Neuron (in vitro differentiated cells): ENCODE data around the gene ZC3H18.

Experiments
- H2AFZ ChIP-seq: one replicate; pipeline ENCODE4 v1.6.1; 2013; ENCODE audit warnings: low read depth, mild to moderate bottlenecking, inconsistent platforms, low read length, moderate library complexity
- H3K27me3 ChIP-seq: one replicate; pipeline ENCODE4 v1.6.1; 2013; ENCODE audit warnings: low read length; ENCODE audit not compliant: insufficient read depth
- H3K36me3 ChIP-seq: one replicate; pipeline ENCODE4 v1.6.1; 2013; ENCODE audit warnings: low read length; ENCODE audit not compliant: insufficient read depth
- H3K4me1 ChIP-seq: one replicate; pipeline ENCODE4 v1.6.1; 2013; ENCODE audit warnings: low read length; ENCODE audit not compliant: insufficient read depth
- H3K4me3 ChIP-seq: 2 replicates; pipeline ENCODE4 v1.5.1; 2013; ENCODE audit warnings: mild to moderate bottlenecking, low read length, moderate library complexity
- H3K9me3 ChIP-seq: one replicate; pipeline ENCODE4 v1.6.1; 2013; ENCODE audit warnings: low read length

Gene ZC3H18

DNA sequence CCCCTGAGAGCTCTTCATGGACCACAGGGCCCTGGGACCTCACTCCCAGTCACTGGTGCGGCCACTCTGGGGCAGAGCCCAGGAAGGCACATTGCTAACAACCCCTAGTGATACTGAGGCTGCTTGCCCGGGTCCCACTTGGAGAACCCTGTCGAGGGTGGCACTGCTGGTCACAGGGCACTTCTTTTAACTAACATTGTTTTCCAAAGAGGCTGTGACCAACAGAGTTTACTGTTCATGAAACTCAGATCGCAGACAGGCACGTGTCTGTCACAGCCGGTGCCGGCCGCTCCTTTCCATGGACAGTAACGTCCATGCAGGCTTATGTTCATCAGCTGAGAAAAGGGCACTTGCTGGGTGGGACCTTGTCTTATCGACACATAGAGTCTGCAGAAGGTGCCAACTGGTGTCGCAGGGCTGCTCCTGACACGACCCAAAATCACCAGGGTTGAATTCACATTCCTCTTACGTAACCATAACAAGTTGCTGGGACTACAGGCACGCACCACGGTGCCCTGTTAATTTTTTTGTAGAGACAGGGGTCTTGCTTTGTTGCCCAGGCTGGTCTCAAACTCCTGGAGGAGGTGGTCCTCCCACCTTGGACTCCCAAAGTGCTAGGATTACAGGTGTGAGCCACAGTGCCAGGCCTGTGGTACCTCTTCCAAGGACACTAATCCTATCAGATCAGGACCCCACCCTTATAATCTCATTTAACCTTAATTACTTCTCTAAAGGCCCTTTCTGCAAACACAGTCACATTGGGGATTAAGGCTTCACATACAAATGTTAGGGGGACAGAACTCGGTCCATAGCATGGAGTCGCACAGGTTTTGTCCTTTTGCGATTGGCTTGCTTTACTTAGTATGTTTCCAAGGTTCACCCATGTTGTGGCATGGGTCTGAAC, 1.2 kb upstream of the ZC3H18 start:
- peak overlapping the region; percentile 83 for H2AFZ ChIP-seq
- peak overlapping the region; percentile 72 for H3K4me3 ChIP-seq
- no peaks in the 10 kb centered on the region for H3K27me3 ChIP-seq
- peaks cover 20% of the 10 kb centered on the region for H3K36me3 ChIP-seq
- peaks cover 29% of the 10 kb centered on the region for H3K4me1 ChIP-seq
- no peaks in the 10 kb centered on the region for H3K9me3 ChIP-seq

DNA sequence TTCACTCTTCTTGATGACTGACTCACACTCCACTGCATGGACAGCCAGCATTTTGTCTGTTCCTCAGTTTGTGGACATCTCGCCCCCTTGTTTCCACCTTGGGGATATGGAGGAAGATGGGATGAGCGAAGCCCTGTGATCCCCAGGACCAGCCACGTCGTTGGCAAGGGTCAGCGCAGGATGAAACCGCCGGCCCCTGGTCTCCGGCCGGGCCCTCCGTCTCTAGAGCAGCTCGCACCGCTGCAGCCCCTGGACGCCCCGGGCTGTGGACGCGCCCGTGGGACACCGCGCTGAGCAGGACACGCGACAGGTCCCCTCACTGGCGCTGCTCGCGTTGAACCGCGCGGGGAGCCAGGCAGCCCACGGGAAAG, 604 bp upstream of the ZC3H18 start:
- no peaks in the 10 kb centered on the region for H3K9me3 ChIP-seq
- peak overlapping the region; percentile 83 for H2AFZ ChIP-seq
- no peaks in the 10 kb centered on the region for H3K27me3 ChIP-seq
- peaks cover 29% of the 10 kb centered on the region for H3K4me1 ChIP-seq
- peak overlapping the region; percentile 72 for H3K4me3 ChIP-seq
- H3K36me3 ChIP-seq = peaks cover 24% of the 10 kb centered on the region

- Histone ChIP-seq H2AFZ (no peak overlapping the region), H3K27me3 (no peaks in the 10 kb centered on the region), H3K4me1 (peaks cover 28% of the 10 kb centered on the region), H3K9me3 (no peaks in the 10 kb centered on the region), H3K4me3 (peak overlapping the region; percentile 95), H3K36me3 (peaks cover 29% of the 10 kb centered on the region)
Measured at GRCh38 chr16:88570691-88571092, 489 bp downstream of the ZC3H18 start.

DNA sequence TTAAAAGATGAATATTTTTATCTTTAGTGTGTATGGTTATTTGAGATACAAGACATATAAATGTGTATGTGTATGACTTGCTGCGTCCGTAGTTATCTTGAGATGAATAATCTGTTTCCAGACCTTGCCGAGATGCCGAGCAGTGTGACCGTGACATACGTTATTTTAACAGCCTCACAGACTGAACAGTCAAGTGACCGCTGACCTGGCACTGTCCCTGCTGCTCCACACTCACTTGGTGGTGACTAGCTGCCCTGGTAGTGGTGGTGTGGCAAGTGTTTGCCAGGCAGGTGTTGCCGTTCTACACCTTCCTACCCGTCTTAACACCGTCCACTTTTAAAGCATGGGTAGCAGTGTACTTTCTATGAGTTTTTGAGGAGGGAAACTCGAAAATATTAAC, 5.0 kb downstream of the ZC3H18 start:
- H3K36me3 ChIP-seq = peaks cover 69% of the 10 kb centered on the region

GRCh38 chr16:88576307-88576706, 6.1 kb downstream of the ZC3H18 start:
- no peak overlapping the region for H3K4me3 ChIP-seq
- no peaks in the 10 kb centered on the region for H3K9me3 ChIP-seq
- no peak overlapping the region for H2AFZ ChIP-seq
- no peaks in the 10 kb centered on the region for H3K27me3 ChIP-seq
- peaks cover 8% of the 10 kb centered on the region for H3K4me1 ChIP-seq
- peaks cover 78% of the 10 kb centered on the region for H3K36me3 ChIP-seq

More for the DNA sequence above, 5.0 kb downstream of the ZC3H18 start:
- H2AFZ ChIP-seq = no peak overlapping the region
- no peak overlapping the region for H3K4me3 ChIP-seq
- no peaks in the 10 kb centered on the region for H3K9me3 ChIP-seq
- peaks cover 14% of the 10 kb centered on the region for H3K4me1 ChIP-seq
- H3K27me3 ChIP-seq = no peaks in the 10 kb centered on the region

DNA sequence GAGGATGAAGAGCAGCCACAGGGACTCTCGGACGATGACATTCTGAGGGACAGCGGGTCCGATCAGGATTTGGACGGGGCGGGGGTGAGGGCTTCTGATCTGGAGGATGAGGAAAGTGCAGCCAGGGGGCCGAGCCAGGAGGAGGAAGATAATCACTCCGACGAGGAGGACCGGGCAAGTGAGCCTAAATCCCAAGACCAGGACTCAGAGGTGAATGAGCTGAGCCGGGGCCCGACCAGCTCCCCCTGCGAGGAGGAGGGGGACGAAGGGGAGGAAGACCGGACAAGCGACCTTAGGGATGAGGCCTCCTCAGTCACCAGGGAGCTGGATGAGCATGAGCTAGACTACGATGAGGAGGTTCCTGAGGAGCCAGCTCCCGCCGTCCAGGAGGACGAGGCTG, 7.0 kb downstream of the ZC3H18 start:
- H3K4me3 ChIP-seq = no peak overlapping the region
- H3K27me3 ChIP-seq = no peaks in the 10 kb centered on the region
- H3K9me3 ChIP-seq = no peaks in the 10 kb centered on the region
- H3K4me1 ChIP-seq = no peaks in the 10 kb centered on the region
- peaks cover 77% of the 10 kb centered on the region for H3K36me3 ChIP-seq
- H2AFZ ChIP-seq = no peak overlapping the region

- no peak overlapping the region for H3K4me3 ChIP-seq
- no peaks in the 10 kb centered on the region for H3K9me3 ChIP-seq
- no peaks in the 10 kb centered on the region for H3K27me3 ChIP-seq
- peaks cover 76% of the 10 kb centered on the region for H3K36me3 ChIP-seq
- H2AFZ ChIP-seq = no peak overlapping the region
- no peaks in the 10 kb centered on the region for H3K4me1 ChIP-seq
Measured at GRCh38 chr16:88578446-88579313, 8.5 kb downstream of the ZC3H18 start.

- no peaks in the 10 kb centered on the region for H3K27me3 ChIP-seq
- H3K4me3 ChIP-seq = no peak overlapping the region
- H3K36me3 ChIP-seq = peaks cover 75% of the 10 kb centered on the region
- no peaks in the 10 kb centered on the region for H3K9me3 ChIP-seq
- H2AFZ ChIP-seq = no peak overlapping the region
- no peaks in the 10 kb centered on the region for H3K4me1 ChIP-seq
Measured at GRCh38 chr16:88580371-88580770, 10.2 kb downstream of the ZC3H18 start.

DNA sequence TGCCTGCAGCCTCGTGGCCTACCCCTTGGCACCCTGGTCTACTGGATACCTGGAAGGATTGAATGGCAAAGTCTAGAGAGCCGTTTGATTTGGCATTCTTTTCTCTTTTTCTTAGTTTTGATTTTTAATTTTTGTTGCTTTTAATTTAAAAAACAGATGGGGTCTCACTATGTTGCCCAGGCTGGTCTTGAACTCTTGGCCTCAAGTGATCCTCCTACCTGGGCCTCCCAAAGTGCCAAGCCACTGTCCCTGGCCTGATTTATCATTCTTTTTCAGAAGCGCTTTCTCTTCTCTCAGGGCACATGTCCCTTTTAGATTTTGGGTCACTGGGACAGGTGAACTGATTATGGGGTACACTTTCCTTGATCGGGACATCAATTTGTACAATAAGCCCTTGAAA, 10.8 kb downstream of the ZC3H18 start:
- Histone ChIP-seq H3K4me3 (no peak overlapping the region), H3K36me3 (peaks cover 75% of the 10 kb centered on the region), H3K9me3 (no peaks in the 10 kb centered on the region)

DNA sequence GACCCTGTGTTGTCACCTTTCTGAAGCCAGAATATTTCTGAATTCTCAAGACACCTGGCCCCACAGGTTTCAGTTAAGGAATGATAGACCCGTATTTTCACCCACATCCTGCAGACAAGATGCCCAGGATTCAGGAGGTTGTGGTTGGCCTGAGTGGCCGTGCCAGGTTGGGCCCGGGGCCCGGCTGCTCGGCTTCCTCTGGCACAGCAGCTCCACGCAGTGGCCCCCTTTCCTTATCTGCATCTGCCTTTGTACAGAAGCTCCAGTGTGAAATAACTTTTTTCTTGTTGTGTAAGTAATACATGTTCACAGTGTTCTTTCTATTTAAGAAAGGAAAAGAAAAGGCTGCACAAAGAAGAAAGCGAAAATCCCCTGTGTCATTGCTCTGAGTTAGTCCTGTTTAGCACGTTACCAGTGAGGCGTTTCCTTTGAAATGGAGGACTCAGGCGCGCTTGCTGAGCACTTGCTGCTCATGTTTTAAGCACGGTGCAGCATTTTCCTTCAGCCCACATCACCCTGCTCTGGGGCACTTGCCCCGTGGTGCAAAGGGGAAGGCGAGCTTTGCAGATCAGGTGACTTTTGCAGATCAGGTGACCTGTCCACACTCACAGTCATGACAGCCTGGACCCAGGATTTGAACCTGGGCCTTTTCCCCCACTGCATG, 12.8 kb downstream of the ZC3H18 start:
- Histone ChIP-seq H3K4me3 (no peak overlapping the region), H3K27me3 (no peaks in the 10 kb centered on the region), H2AFZ (no peak overlapping the region), H3K4me1 (no peaks in the 10 kb centered on the region), H3K36me3 (peaks cover 74% of the 10 kb centered on the region), H3K9me3 (no peaks in the 10 kb centered on the region)

More for the DNA sequence above, 10.8 kb downstream of the ZC3H18 start:
- no peak overlapping the region for H2AFZ ChIP-seq
- H3K4me1 ChIP-seq = no peaks in the 10 kb centered on the region
- no peaks in the 10 kb centered on the region for H3K27me3 ChIP-seq

DNA sequence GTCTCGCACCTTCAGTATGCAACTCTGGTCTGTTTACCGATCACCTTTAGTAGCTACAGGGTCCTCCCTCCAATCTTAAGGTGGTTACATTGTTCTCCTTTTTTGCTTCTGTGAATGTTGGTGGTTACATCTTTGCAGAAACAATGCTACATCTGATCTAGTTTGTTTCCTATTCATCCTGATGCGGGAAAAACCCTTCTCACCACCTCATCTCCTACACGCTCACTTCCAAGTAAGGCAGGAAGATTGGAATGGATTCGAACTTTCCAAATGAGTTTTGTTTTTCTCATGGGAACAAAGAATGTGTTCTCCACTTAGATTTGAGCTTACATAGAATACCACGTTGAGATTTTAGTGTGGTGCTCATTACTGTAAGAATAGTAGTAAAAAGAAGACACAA, 14.5 kb downstream of the ZC3H18 start:
- Histone ChIP-seq H3K4me1 (no peaks in the 10 kb centered on the region), H3K36me3 (peaks cover 75% of the 10 kb centered on the region), H3K27me3 (no peaks in the 10 kb centered on the region), H3K4me3 (no peak overlapping the region), H3K9me3 (no peaks in the 10 kb centered on the region), H2AFZ (no peak overlapping the region)

DNA sequence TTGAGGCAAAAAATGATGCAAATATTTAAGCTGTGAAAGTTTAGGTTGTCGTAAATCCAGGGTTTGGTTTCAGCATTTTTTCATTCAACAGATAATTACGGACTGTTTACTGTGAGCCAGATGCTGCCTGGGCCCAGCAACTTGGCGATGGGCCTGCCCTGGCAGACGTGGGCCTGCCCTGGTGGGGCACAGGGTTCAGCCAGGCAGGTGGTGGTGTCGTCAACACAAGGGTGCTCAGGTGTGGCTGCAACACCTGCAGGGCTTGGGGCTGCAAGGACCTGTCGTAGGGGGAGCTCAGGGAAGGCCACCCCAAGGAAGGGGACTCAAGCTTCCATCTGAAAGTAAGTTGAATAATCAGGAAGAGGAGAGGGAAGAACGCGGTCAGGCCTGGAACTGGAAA, 15.1 kb downstream of the ZC3H18 start:
- H3K4me3 ChIP-seq = no peak overlapping the region
- H3K9me3 ChIP-seq = no peaks in the 10 kb centered on the region
- no peaks in the 10 kb centered on the region for H3K27me3 ChIP-seq
- no peaks in the 10 kb centered on the region for H3K4me1 ChIP-seq
- H2AFZ ChIP-seq = no peak overlapping the region
- peaks cover 75% of the 10 kb centered on the region for H3K36me3 ChIP-seq
